Fibroblast of lung (primary cell): ENCODE measurements around the gene CFAP58. TPM values are rescaled to one million over a fixed set of nuclear protein-coding genes. Genes with fewer than 3 reads are reported as not detected.
A peak's percentile ranks its signal among the peaks of the same experiment; 100 is the strongest.

Source experiments
- DNase-seq, 2 donors: peaks; one replicate each; pipeline versions ENCODE4 v3.0.0 to v3.0.0-alpha.2; 2010; ENCODE audit warnings: low read depth in 2 of 2
- H2AFZ ChIP-seq: 2 replicates; pipeline ENCODE4 v1.5.1; 2012; ENCODE audit warnings: low read length, control low read depth, inconsistent platforms
- H3K27ac ChIP-seq: 2 replicates; pipeline ENCODE4 v1.5.1; 2011; ENCODE audit warnings: low read length, control low read depth; ENCODE audit not compliant: insufficient read depth
- H3K27me3 ChIP-seq: 2 replicates; pipeline ENCODE4 v1.5.1; 2011; ENCODE audit warnings: mild to moderate bottlenecking, low read length; ENCODE audit not compliant: control insufficient read depth, insufficient read depth
- H3K36me3 ChIP-seq: 2 replicates; pipeline ENCODE4 v1.5.1; 2011; ENCODE audit warnings: low read length; ENCODE audit not compliant: control insufficient read depth, insufficient read depth
- H3K4me1 ChIP-seq: 2 replicates; pipeline ENCODE4 v1.5.1; 2011; ENCODE audit warnings: low read length; ENCODE audit not compliant: control insufficient read depth, insufficient read depth; ENCODE audit errors: extremely low read depth
- H3K4me2 ChIP-seq: 2 replicates; pipeline ENCODE4 v1.5.1; 2011; ENCODE audit warnings: low read length, control low read depth; ENCODE audit not compliant: insufficient read depth; ENCODE audit errors: extremely low read depth
- H3K4me3 ChIP-seq, 4 experiments: fragments of 200-600 bp in 1 of 4; sonication (generic) in 1 of 4; replicated peaks in 1 of 4; 2 replicates each; pipeline ENCODE4 v1.5.1; 2011 to 2016; ENCODE audit warnings: low read length in 4 of 4, low read depth in 3 of 4, mild to moderate bottlenecking in 3 of 4, control low read depth in 2 of 4, inconsistent platforms in 1 of 4, mixed read lengths in 1 of 4; ENCODE audit not compliant: insufficient read depth in 1 of 4; ENCODE audit errors: control extremely low read depth in 1 of 4
- H3K79me2 ChIP-seq: 2 replicates; pipeline ENCODE4 v1.5.1; 2012; ENCODE audit warnings: mild to moderate bottlenecking, low read length, inconsistent platforms; ENCODE audit not compliant: control insufficient read depth, insufficient read depth
- H3K9ac ChIP-seq: 2 replicates; pipeline ENCODE4 v1.5.1; 2011; ENCODE audit warnings: mild to moderate bottlenecking, low read length, control low read depth; ENCODE audit not compliant: insufficient read depth
- H3K9me3 ChIP-seq: 2 replicates; pipeline ENCODE4 v1.5.1; 2012; ENCODE audit warnings: low read depth, low read length; ENCODE audit not compliant: control insufficient read depth, insufficient read depth
- H4K20me1 ChIP-seq: 2 replicates; pipeline ENCODE4 v1.5.1; 2011; ENCODE audit warnings: low read length; ENCODE audit not compliant: control insufficient read depth, insufficient read depth; ENCODE audit errors: extremely low read depth
- EZH2 ChIP-seq: IDR thresholded peaks from 2 replicates; pipeline ENCODE4 v1.5.1; 2012; ENCODE audit warnings: low read length, control low read depth, mild to moderate bottlenecking; ENCODE audit errors: missing control alignments
- polyA plus RNA-seq, 2 donors: library from polyadenylated mRNA; depleted of rRNA in 1 of 2; stranded (reverse) in 1 of 2; unstranded in 1 of 2; fragments of >200 nt; gene quantifications; 2 replicates each; pipeline ENCODE4 v1.2.1, GENCODE V29; 2011 to 2012; ENCODE audit warnings: missing spikeins in 1 of 2
- total RNA-seq: library from RNA; depleted of rRNA; stranded (reverse); fragments of >200 nt; gene quantifications from 2 replicates; pipeline ENCODE4 v1.2.1, GENCODE V29; 2014
- TF ChIP-seq, protein P1 (sequence below), 2 donors: IDR thresholded peaks in 1 of 2; conservative IDR thresholded peaks in 1 of 2; 1 replicate in 1 of 2; 2 replicates in 1 of 2; pipeline ENCODE4 v1.5.1; 2011 to 2012; ENCODE audit warnings: low read length in 2 of 2, control low read depth in 1 of 2, inconsistent platforms in 1 of 2, low read depth in 1 of 2, mild to moderate bottlenecking in 1 of 2

Gene CFAP58
- total and polyA plus RNA-seq, 2 donors (not counting 1 experiment from before 2014, with no cell fraction given), result 0.33 to 0.42 TPM

DNA sequence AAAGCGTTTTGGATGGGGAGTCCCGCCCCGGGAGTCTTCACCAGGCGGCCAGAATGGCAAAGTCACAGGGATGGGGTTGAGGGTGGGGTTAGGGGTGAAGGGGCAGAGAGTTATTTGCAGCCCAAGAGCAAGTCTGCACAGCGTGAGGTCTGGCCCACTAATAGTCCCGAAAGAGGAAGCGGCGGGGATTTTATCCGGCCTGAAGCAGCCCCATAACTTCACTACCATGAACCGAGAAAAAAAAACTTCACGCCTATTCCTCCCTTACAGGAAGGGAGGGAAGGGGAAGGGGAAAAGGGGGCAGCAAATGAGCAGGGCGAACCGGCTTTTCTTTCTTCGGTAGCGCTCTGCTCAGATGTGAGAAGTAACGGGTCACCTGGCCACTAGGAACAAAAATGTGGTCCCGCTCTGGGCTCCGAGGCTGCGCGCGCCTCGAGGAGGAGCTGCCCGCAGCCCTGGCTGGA, 16.1 kb upstream of the CFAP58 start:
- DNase-seq, result peak in 1 of 2 donors; percentile 39
- Histone ChIP-seq H3K27ac (peak overlapping the region; percentile 99), H2AFZ (no peak overlapping the region), H3K9me3 (no peaks in the 10 kb centered on the region), H3K27me3 (no peaks in the 10 kb centered on the region), H3K4me3 (peak overlapping the region; percentile 86 to 97 (median 94)), H3K9ac (peak overlapping the region; percentile 98), H3K4me2 (peak overlapping the region; percentile 93), H3K4me1 (peaks cover 30% of the 10 kb centered on the region), H3K79me2 (peaks cover 56% of the 10 kb centered on the region), H4K20me1 (no peaks in the 10 kb centered on the region), H3K36me3 (peaks cover 1% of the 10 kb centered on the region)
- no peak for TF ChIP-seq EZH2
- TF ChIP-seq, protein P1, sequence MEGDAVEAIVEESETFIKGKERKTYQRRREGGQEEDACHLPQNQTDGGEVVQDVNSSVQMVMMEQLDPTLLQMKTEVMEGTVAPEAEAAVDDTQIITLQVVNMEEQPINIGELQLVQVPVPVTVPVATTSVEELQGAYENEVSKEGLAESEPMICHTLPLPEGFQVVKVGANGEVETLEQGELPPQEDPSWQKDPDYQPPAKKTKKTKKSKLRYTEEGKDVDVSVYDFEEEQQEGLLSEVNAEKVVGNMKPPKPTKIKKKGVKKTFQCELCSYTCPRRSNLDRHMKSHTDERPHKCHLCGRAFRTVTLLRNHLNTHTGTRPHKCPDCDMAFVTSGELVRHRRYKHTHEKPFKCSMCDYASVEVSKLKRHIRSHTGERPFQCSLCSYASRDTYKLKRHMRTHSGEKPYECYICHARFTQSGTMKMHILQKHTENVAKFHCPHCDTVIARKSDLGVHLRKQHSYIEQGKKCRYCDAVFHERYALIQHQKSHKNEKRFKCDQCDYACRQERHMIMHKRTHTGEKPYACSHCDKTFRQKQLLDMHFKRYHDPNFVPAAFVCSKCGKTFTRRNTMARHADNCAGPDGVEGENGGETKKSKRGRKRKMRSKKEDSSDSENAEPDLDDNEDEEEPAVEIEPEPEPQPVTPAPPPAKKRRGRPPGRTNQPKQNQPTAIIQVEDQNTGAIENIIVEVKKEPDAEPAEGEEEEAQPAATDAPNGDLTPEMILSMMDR (conservative IDR thresholded peaks at IDR 0.05 in 1 of 2, IDR thresholded peaks at IDR 0.05 in 1 of 2; ENCODE audit: low read depth in 1 of 2, low read length in 2 of 2), result no peak

DNA sequence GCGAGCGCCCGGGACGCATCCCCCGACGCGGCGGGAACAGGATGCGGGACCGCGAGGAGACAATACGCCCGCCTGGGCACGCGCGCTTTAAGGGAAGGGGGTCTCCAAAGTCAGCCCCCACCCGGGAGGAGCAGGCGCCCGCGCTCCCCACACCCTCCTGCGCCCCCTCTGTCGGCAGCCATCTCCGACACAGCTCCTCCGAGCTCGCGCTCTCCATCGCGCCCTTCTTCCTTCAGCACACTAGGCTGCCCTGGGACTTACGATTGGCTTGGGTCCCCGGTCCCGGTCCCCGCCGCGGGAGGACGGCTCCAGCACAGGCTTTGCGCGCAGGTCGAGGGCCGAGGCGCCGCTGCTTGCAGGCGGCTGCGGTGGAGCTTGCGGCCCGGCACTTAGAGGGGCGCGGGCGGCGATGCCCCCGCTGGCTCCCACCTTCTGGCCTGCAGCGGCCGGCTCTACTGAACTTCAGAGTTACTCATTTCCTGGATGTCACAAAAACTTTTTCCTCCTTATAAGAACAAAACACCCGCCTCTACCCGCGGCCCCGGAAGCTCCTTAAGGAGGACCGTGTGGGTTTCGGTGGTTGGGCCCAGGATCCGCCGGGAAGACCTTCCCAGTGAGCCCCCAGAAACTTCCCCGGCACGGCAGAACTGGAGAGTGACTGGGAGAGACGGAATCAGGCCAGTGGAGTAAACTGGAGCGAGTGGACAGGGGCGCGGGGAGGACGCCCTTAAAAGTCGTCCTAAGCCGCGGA, 15.5 kb upstream of the CFAP58 start, which contains the start of gene ITPRIP:
Gene ITPRIP, minus strand, starts transcription at position 481 of the 751 bp plus-strand sequence. CDS start 22,414 bp downstream, outside the sequence.
- Histone ChIP-seq H3K4me3 (peak within 1 kb of the TSS; percentile 86 to 97 (median 94)), H3K27ac (peak within 1 kb of the TSS; percentile 99), H3K4me1 (peaks cover 27% of the 10 kb centered on the region), H3K9me3 (no peaks in the 10 kb centered on the region), H3K9ac (peak within 1 kb of the TSS; percentile 98), H2AFZ (peak within 1 kb of the TSS; percentile 62), H3K27me3 (no peaks in the 10 kb centered on the region), H3K4me2 (peak within 1 kb of the TSS; percentile 97), H4K20me1 (no peaks in the 10 kb centered on the region), H3K36me3 (peaks cover 1% of the 10 kb centered on the region), H3K79me2 (peaks cover 50% of the 10 kb centered on the region)
- TF ChIP-seq EZH2, result no peak
- TF ChIP-seq, protein P1 (conservative IDR thresholded peaks at IDR 0.05 in 1 of 2, IDR thresholded peaks at IDR 0.05 in 1 of 2; ENCODE audit: low read depth in 1 of 2, low read length in 2 of 2), result peak in 1 of 2 donors; percentile 23
- peak; percentile 90 to 92 for DNase-seq

DNA sequence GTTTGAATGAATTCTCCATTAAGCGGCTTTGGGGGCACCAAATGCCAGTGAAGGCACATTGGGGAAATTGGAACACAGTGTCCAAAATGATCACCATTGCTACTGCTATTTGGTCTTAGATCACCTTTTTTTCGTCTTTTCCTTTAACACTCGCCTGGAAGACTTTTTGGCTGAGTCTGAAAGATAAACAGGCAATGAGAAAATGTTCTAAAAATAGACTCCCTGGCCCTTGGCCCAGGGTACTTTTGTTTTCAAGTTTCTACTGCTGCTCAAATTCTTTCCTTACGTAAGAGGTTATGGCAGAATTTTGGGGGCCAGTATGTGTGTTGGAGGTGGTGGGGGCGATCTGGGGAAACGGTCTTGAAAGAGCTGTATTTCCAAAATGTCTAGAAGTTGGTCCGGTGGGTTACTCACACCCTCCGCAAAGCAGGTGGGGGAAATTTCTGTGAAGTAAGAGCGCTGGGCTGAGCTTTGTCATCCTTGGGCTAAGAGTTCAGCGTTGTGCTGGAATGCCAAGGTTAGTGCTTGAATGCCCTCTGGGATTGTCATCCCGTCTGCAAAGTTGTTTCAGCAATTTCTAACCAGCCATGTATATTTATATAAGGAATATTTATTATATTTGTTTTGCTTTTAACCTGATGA, 14.0 kb upstream of the CFAP58 start:
- TF ChIP-seq EZH2, result no peak
- TF ChIP-seq, protein P1 (conservative IDR thresholded peaks at IDR 0.05 in 1 of 2, IDR thresholded peaks at IDR 0.05 in 1 of 2; ENCODE audit: low read depth in 1 of 2, low read length in 2 of 2), result no peak
- no peaks in the 10 kb centered on the region for H4K20me1 ChIP-seq
- peak overlapping the region; percentile 99 for H3K27ac ChIP-seq
- H3K4me2 ChIP-seq, result peak overlapping the region; percentile 97
- H3K9me3 ChIP-seq, result no peaks in the 10 kb centered on the region
- H2AFZ ChIP-seq, result peak overlapping the region; percentile 19
- H3K27me3 ChIP-seq, result no peaks in the 10 kb centered on the region
- peaks cover 20% of the 10 kb centered on the region for H3K4me1 ChIP-seq
- peak overlapping the region; percentile 86 to 97 (median 94) for H3K4me3 ChIP-seq
- peaks cover 1% of the 10 kb centered on the region for H3K36me3 ChIP-seq
- H3K79me2 ChIP-seq, result peaks cover 36% of the 10 kb centered on the region
- peak overlapping the region; percentile 73 for H3K9ac ChIP-seq
- peak; percentile 82 to 85 for DNase-seq
